ENCODE measurements around the gene SLMAP.
A peak's percentile ranks its signal among the peaks of the same experiment; 100 is the strongest.
"Not testable (repeated sequence)": the region's sequence is repeated elsewhere in the genome, so short reads cannot be mapped to it uniquely, and the experiment has no call there.

The SLMAP gene

DNA sequence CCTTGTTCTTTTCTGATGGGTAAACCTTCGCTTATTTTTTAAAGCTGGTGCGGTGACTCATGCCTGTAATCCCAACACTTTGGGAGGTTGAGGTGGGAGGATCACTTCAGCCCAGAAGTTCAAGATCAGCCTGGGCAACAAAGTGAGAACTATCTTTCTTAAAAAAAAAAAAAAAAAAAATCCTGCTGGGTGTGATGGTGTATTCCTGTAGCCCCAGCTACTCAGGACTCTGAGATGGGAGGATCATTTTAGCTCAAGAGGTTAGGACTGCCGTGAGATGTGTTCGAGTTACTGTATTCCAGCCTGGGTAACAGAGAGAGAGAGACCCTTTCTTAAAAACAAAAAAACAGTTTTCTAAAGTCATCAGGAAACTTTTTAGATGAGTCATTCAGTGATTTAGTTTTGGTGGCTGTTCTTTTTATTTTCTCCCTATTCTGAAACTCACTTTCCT is 37.7 kb downstream of the SLMAP start:
- no peak for DNase-seq (ENCODE audit: low spot score)

- DNase-seq (ENCODE audit: low spot score), result no peak
Measured at GRCh38 chr3:57794501-57794900, 38.4 kb downstream of the SLMAP start.

DNA sequence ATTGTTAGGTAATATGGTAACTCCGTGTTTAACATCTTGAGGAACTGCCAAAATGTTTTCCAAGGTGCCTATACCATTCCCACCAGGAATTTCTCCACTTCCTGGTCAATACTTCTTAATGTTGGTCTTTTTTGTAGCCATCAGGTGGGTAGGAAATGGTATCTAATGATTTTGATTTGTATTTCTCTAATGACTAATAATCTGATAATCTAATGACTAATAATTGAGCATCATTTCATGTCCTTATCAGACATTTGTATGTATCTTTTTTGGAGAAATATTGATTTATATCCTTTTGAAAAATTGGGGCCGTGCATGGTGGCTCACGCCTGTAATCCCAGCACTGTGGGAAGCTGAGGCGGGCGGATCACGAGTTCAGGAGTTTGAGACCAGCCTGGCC is 38.8 kb downstream of the SLMAP start:
- DNase-seq (ENCODE audit: low spot score), result no peak

DNA sequence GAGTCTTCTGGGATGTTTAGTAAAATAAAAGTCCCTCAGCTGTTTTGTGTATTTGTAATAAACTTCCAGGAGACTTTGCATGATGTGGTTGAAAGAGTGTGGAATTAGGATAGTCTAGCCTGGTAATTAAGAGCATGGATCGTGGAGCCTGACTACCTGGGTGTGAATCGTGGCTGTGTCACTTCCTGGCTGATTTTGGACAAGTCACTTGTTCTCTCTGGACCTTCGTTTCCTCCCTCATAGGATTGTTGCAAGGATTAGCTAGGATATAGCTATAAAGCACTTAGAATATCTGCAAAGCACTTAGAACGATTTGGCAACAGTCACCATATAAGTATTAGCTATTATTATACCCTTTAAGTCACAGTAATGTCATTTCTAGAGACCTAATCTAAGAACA is 40.2 kb downstream of the SLMAP start:
- DNase-seq (ENCODE audit: low spot score), result no peak

DNA sequence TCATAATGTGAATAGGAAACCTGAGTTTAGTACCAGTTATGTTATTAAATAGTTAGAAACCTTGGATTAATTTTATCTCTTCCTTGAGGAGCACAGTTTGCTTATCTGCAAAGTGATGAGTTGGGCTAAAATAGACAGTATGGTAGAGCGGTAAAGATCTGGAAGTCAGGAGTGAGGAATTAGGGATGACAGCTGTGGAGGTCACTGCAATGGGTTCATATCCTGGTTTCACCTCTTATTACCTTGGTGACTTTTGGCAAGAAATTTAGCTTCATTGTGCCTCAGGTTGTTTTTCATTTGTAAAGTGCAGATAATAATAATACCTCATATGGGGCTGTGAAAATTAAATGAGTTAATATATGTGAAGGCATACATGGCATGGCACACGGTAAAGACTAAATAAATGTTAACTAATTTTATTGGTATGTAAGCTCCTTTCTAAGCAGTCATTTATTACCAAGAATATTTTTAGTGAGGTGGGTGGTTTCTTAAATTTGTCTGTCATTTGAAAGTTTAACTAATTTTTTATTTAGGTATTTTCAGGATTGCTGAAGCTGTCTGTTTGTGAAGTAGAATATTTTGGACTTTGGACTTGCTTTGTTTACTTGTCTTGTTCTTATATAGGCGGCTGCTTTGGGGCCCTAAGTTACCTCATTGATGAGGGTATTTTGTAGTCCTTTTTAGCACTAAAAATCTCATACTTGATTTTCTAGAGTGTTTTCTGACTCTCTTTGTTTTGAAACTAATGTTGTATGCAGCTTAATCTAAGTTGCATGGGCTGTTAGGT is 41.8 kb downstream of the SLMAP start:
- no peak for DNase-seq (ENCODE audit: low spot score)

DNA sequence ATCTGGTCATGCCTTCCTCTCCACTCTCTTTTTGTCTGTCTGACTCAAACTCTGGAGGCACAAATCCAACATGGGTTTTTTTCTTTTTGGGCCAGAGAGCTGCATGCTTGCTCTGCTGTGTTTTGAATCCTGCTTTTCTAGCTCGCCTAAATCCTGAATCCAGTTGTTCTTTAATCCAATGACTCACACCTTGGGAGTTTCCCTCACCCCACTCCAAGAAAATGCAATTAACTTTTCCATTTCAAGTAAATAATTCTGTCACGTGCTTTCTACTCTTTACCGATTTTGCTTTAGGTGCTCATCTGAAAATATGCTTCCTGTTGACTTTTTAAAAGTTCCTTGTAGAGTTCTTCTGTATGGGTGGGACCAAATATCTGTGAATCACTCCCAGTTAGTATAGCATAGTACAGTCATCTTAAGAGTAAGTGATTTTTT is 47.6 kb downstream of the SLMAP start:
- DNase-seq (ENCODE audit: low spot score), result peak; percentile 14

- DNase-seq (ENCODE audit: low spot score), result no peak
Measured at GRCh38 chr3:57805266-57805665, 49.2 kb downstream of the SLMAP start.

DNA sequence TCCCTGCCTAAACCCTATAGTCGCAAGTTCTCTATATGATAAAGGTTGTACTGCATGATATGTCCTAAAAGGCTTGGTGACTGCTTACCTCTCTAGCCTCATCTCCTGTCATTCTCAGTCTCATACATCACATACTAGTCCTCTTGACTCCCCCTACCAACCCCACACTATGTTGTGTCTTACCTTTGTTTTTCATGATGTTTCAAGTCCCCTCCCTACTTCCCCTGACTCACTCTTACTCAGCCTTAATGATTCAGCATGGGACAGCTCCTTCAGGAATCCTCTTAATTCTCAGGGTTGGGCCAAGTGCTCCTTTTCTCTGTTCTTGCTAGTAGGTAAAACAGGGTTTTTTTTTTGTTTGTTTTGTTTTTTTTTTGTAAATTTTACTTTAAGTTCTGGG is 49.6 kb downstream of the SLMAP start:
- DNase-seq (ENCODE audit: low spot score), result no peak

DNA sequence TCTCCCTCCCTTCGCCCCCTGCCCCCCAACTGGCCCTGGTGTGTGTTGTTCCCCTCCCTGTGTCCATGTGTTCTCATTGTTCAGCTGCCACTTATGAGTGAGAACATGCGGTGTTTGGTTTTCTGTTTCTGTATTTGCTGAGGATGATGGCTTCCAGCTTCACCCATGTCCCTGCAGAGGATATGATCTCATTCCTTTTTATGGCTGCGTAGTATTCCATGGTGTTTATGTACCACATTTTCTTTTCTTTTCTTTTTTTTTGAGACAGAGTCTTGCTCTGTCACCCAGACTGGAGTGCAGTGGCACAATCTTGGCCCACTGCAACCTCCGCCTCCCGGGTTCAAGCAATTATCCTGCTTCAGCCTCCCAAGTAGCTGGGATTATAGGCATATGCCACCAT is 50.1 kb downstream of the SLMAP start:
- DNase-seq (ENCODE audit: low spot score), result not testable (repeated sequence)

DNA sequence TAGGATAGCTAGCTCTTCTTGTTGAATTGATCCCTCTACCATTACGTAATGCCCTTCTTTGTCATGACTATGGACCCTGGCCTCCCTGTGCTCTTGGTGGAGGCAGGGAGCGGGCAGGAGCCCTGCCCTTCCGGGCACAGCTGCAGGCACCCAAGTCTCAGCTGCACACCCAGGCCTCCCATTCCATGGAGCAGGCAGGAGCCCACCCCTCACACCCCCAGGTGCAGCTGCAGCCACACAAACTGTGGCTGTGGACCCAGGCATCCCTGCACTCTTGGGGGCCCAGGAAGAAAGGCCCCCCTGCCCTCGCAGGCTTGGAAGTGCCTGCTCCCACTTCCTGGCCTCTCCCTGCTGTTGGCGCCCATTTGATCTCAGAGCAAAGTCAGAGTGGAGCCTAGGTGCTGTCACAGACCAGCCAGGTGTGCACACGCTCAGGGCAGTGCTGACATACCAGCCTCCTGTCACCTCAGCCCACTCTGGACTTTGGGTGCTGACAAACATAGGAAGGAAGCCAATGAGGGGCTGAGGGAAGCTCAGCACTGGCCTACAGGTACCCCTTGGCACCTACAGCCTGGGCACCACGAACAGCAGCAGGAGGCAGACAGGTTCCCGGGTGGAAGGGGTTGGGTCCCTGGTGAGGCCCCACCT is 53.0 kb downstream of the SLMAP start:
- no peak for DNase-seq (ENCODE audit: low spot score)

DNA sequence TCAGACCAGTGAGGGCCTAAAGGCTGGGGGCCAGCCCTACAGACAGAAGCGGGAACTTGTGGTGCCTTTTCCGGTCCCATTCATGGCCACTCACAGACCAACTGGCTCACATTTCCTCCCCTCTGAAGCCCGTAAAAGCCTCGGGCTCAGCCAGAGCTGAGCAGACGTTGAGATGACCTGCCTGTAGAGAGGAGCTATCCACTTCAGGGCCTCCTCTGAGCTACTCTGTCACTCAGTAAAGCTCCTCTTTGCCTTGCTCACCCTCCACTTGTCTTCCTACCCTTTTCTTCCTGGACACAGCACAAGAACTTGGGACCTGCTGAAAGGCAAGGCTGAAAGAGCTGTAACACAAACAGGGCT is 53.5 kb downstream of the SLMAP start:
- DNase-seq (ENCODE audit: low spot score), result no peak

- DNase-seq (ENCODE audit: low spot score), result no peak
Measured at GRCh38 chr3:57810048-57810447, 53.9 kb downstream of the SLMAP start.

DNA sequence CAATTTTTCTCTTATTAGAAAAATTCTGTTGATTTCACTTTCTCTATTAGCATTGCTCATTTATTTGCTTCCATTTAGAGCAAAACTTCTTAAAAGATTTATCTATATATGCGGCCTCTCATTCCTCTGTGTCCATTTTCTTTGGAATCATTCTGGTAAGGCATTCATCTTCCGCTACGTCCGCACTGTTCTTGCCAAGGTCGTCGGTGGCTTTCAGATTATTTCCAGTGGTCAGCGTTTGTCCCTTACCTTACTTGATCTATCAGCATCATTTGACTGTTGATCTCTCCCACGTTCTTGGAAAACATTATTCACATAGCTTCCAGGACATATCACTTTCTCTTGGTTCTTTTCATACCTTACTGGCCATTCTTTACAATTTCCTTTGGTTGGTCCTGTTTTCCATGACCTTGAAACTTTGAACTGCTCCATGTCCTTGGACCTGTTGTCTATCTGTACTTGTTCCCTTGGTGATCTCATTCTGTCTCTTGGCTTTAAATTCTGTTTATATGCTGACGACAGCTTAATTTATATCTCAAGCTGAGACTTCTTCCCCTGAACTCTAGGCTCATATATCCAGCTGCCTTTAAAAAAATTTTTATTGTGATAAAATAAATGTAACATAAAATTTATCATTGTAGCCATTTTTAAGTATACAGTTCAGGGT is 54.5 kb downstream of the SLMAP start:
- no peak for DNase-seq (ENCODE audit: low spot score)

GRCh38 chr3:57815036-57815435 is 58.9 kb downstream of the SLMAP start:
- DNase-seq (ENCODE audit: low spot score), result peak; percentile 49

GRCh38 chr3:57816471-57817095 is 60.5 kb downstream of the SLMAP start:
- no peak for DNase-seq (ENCODE audit: low spot score)

GRCh38 chr3:57818772-57819171 is 62.7 kb downstream of the SLMAP start:
- no peak for DNase-seq (ENCODE audit: low spot score)

- DNase-seq (ENCODE audit: low spot score), result no peak
Measured at GRCh38 chr3:57820479-57820878, 64.4 kb downstream of the SLMAP start.

DNA sequence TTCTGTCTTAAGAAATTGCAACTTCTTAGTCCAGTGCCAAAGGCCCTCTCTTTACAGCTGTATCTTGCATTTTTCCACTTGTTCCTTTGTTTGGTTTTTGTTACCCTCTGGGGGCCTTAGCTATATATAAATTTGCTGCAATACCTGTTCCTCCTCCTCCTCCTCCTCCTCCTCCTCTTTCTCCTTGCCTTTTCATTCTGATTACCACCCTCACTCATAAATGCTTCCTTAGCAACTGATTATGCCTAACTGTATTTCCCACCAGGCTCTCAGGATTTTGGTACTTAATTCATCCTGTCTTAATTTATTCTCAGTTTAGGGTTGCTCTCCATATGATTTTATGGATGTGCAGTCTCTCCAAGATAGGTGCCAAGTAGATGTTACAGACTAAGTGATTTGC is 65.7 kb downstream of the SLMAP start:
- no peak for DNase-seq (ENCODE audit: low spot score)

GRCh38 chr3:57822686-57823085 is 66.6 kb downstream of the SLMAP start:
- no peak for DNase-seq (ENCODE audit: low spot score)

GRCh38 chr3:57825116-57825515 is 69.0 kb downstream of the SLMAP start:
- no peak for DNase-seq (ENCODE audit: low spot score)

GRCh38 chr3:57826245-57826951 is 70.3 kb downstream of the SLMAP start:
- DNase-seq (ENCODE audit: low spot score), result no peak

Data from CD4-positive, alpha-beta T cell treated with Interleukin-6 at 100 ng/mL for 8 hours (primary cell).